Immature natural killer cell (primary cell): ENCODE results near the gene ARID5B. TPM values are rescaled to one million over a fixed set of nuclear protein-coding genes. Genes with fewer than 3 reads are reported as not detected.

Experiments used
- DNase-seq, 3 donors: peaks; one replicate each; pipeline ENCODE4 v3.0.0; 2022; ENCODE audit warnings: mixed read lengths in 1 of 3
- H3K27ac Mint-ChIP-seq, 6 donors: one replicate each; pipeline ENCODE4 v1.8.0; 2020; ENCODE audit warnings: mixed read lengths in 6 of 6, mild to moderate bottlenecking in 5 of 6, inconsistent platforms in 4 of 6, moderate library complexity in 3 of 6
- H3K27me3 Mint-ChIP-seq, 3 donors: one replicate each; pipeline ENCODE4 v1.8.0; 2020 to 2021; ENCODE audit warnings: low read depth in 3 of 3, mild to moderate bottlenecking in 3 of 3, mixed read lengths in 3 of 3, moderate library complexity in 3 of 3, inconsistent platforms in 1 of 3
- H3K36me3 Mint-ChIP-seq, 3 donors: one replicate each; pipeline ENCODE4 v1.8.0; 2020; ENCODE audit warnings: mixed read lengths in 3 of 3, inconsistent platforms in 2 of 3, mild to moderate bottlenecking in 2 of 3
- H3K4me1 Mint-ChIP-seq, 2 donors: one replicate each; pipeline ENCODE4 v1.8.0; 2020; ENCODE audit warnings: inconsistent platforms in 2 of 2, mild to moderate bottlenecking in 2 of 2, mixed read lengths in 2 of 2, moderate library complexity in 1 of 2
- H3K4me3 Mint-ChIP-seq, 5 donors: one replicate each; pipeline ENCODE4 v1.8.0; 2020; ENCODE audit warnings: mild to moderate bottlenecking in 5 of 5, mixed read lengths in 5 of 5, inconsistent platforms in 3 of 5, moderate library complexity in 3 of 5
- H3K9me3 Mint-ChIP-seq, 6 donors: one replicate each; pipeline ENCODE4 v1.8.0; 2020; ENCODE audit warnings: mild to moderate bottlenecking in 6 of 6, mixed read lengths in 6 of 6, inconsistent platforms in 4 of 6, moderate library complexity in 3 of 6
- polyA plus RNA-seq, 3 donors: library from polyadenylated mRNA; unstranded; fragments of 300-500 nt; fragmentation: Illumina TruSeq; gene quantifications; one replicate each; pipeline ENCODE4 v1.2.3, GENCODE V29; 2021

Gene ARID5B
- polyA plus RNA-seq, 3 donors from 2014 or later = 12.2 to 35.3 (median 22.1) TPM

DNA sequence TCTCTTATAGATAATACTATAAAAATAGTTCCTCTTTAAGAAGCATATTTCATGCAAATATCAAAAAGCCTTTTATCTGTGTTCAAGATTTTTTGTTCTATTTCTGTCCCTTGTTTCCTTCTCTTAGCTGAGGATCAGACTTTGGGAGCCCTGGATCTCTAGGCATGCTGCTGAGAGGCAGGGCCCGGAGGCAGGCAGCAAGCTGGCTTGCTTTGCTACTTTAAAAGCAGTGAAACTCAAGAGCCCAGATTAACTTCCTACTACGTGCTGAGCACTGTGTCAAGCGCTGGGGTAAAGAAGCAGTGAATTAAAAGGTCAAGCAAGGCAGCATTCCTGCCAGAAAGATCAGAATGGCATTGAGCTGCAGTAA lies 31.0 kb upstream of the ARID5B start:
- Mint-ChIP-seq H3K4me1 (peaks cover 0 to 6% of the 10 kb centered on the region in 2 donors), H3K9me3 (no peaks in the 10 kb centered on the region), H3K4me3 (no peak overlapping the region), H3K27ac (peak overlapping the region in 1 of 6 donors; percentile 23), H3K27me3 (peaks cover 0 to 4% (median 0%) of the 10 kb centered on the region in 3 donors), H3K36me3 (no peaks in the 10 kb centered on the region)
- DNase-seq = no peak

DNA sequence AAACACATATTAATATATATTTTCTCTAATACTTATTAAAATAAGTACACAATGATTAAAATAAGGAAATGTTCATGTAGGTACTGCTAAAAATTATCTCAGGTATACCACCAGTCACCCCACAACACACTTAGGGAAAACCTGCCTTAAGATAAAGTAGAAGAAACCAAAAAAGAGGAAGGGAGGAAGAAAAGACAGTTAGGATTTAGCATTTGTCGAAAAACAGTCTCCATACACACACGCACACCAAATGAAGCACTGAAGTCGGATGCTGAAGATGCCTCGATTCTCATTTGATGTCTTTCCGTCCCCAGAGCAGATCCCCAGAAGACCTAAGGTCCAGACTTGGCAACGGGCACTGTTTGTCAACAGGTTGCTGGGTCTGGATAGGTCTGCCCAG lies 30.0 kb upstream of the ARID5B start:
- Mint-ChIP-seq H3K27ac (no peak overlapping the region), H3K4me1 (peaks cover 0 to 6% of the 10 kb centered on the region in 2 donors), H3K4me3 (no peak overlapping the region), H3K9me3 (no peaks in the 10 kb centered on the region), H3K27me3 (peaks cover 0 to 6% (median 0%) of the 10 kb centered on the region in 3 donors), H3K36me3 (no peaks in the 10 kb centered on the region)
- DNase-seq = no peak

DNA sequence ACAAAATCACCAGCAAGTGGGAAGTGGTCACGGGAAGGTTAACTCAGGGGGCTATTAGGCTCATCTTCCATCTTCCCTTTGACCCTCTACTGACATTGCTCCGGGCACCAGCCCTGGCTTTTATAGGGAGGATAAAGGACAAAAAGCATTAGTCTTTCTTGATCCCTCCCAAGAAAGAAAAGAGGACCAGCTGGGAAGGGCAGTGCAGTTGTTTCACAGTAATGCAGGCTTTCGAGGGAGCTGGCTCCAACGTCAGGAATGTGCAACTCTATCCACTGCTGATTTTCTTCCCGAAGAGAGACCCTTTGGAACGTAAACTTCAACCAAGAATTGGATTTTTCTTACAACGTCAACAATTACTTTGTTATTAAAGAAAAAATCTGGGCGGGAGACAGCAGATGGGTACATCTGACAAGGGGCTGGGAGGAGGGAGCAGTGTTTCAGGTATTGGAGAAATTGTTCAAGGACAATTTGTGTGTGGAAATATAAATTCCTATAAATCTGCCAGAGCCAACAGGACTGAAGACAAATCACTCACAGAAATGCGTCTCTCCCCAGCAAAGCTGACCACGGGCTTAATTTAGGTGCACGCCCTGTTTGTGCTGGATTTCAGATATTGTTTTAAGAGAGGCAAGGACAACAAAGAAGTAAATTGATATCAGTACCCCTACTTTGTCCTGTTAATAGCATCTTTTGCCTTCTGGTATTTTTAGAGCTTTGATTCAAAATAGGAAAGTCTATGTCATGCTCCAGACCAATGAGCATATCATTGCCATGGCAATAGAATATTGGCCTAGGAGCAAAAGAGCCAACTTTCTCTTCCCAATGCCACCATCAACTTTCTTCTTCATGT lies 23.4 kb upstream of the ARID5B start:
- no peaks in the 10 kb centered on the region for H3K36me3 Mint-ChIP-seq
- no peak overlapping the region for H3K4me3 Mint-ChIP-seq

DNA sequence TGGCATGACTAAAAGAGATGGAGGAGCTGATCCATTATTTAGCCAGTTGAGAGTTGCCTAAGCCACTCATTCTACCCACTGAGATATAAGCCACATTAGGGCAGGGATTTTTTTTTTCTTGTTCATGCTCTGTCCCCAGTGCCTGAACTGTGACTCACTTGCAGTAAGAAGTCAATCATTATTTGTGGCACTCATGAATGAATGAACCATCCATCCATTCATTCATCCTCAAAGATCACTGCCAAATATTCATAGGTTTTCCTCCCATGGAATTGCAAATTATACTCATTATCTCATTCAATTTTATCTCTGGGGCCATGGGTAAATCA lies 22.8 kb upstream of the ARID5B start:
- H3K9me3 Mint-ChIP-seq = no peaks in the 10 kb centered on the region
- no peak overlapping the region for H3K4me3 Mint-ChIP-seq
- H3K36me3 Mint-ChIP-seq = no peaks in the 10 kb centered on the region
- DNase-seq = no peak
- no peak overlapping the region for H3K27ac Mint-ChIP-seq
- H3K27me3 Mint-ChIP-seq = peaks cover 0 to 8% (median 0%) of the 10 kb centered on the region in 3 donors
- H3K4me1 Mint-ChIP-seq = peaks cover 10 to 14% of the 10 kb centered on the region in 2 donors

More for the DNA sequence above, 23.4 kb upstream of the ARID5B start:
- Mint-ChIP-seq H3K27me3 (peaks cover 0 to 9% (median 0%) of the 10 kb centered on the region in 3 donors), H3K27ac (no peak overlapping the region), H3K9me3 (no peaks in the 10 kb centered on the region), H3K4me1 (peaks cover 5 to 8% of the 10 kb centered on the region in 2 donors)
- no peak for DNase-seq

DNA sequence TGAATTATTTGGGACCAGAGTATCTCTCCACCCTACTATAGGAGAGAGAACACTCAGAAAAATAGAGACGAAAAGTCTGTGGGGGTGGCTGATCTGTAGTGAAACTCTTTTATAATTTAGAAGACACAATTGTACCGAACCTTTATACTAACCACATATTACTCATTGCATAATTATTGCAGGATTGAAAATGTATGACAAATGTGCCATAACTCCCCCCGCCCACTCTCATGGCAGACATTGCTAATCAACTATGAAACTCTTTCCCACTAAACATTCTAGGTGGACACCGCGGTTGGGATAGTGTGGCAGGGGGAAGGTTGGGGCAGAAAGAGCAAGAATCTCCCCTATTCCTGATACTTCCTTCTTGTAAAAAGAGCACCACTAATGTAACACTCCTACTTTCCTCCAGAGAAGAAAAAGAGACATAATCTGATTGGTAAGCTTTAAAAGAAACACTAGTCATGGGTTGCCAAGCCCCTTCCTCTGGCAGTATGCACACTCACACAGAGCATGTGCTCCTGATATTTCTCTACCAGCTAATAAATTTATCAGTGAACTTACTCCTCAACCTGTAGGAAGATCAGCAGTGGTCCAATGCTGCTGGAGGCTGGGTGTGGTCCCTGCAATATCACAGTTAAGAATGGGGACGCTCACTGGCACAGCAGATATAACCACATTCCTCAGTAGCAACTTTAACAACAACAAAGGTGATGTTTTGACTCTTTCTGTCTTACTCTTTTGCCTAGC lies 18.7 kb upstream of the ARID5B start:
- Mint-ChIP-seq H3K9me3 (no peaks in the 10 kb centered on the region), H3K27ac (peak overlapping the region in 1 of 6 donors; percentile 23), H3K36me3 (peaks cover 0 to 4% (median 0%) of the 10 kb centered on the region in 3 donors), H3K27me3 (peaks cover 2 to 5% (median 3%) of the 10 kb centered on the region in 3 donors), H3K4me1 (peaks cover 10 to 14% of the 10 kb centered on the region in 2 donors), H3K4me3 (peak overlapping the region in 1 of 5 donors; percentile 11)
- no peak for DNase-seq

DNA sequence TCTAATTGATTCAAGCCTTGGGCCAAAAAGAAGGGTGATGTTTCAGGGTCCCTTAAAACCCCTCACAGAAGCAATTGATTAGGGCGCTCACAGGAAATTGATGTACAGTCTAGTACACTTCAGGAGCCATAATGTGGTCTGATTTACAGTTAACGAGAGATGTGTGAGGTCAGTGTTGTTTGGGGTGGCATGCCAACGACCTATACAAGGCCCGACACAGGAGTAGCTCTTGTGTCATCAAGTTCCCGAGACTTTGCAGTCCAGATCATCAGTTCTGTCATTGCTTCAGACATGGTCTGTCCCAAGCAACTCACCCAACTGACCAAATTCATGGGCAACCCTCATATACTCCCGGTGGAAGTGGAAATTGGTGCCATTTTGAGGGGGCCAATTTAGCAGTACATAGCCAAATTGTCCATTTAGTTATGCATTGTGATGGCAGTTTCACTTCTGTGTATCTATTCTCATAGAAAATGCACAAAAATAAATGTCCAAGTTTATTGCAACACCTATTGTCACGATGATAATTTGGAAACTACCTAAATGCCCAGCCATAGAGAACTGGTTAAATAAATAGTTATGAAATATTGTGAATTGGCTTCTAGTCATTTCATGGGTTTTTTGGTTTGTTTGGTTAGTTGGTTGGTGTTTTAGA lies 18.0 kb upstream of the ARID5B start:
- H3K36me3 Mint-ChIP-seq = peaks cover 0 to 4% (median 0%) of the 10 kb centered on the region in 3 donors
- H3K9me3 Mint-ChIP-seq = no peaks in the 10 kb centered on the region
- peaks cover 10 to 14% of the 10 kb centered on the region in 2 donors for H3K4me1 Mint-ChIP-seq
- peak overlapping the region in 1 of 6 donors; percentile 23 for H3K27ac Mint-ChIP-seq
- DNase-seq = no peak
- H3K27me3 Mint-ChIP-seq = peaks cover 2 to 5% (median 2%) of the 10 kb centered on the region in 3 donors
- H3K4me3 Mint-ChIP-seq = peak overlapping the region in 1 of 5 donors; percentile 11

DNA sequence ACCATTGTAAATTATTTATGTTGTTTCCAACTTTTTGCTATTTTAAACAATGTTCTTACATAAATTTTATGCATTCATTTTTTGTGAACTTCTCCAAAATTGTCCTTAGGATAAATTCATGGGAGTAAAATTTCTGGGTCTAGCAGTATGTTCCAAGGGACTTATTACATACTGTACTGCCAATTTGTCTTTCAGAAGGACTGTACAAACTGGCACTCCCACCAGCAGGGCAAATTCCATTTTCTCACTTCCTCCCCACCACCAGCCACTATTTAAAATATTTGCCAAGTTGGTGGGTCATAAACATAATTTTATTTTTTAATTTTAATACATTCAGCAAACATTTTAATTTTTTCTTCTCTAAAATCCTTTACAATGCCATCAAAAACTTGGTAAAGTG lies 13.7 kb upstream of the ARID5B start:
- peaks cover 9% of the 10 kb centered on the region in 2 donors for H3K4me1 Mint-ChIP-seq
- no peak overlapping the region for H3K4me3 Mint-ChIP-seq
- H3K9me3 Mint-ChIP-seq = no peaks in the 10 kb centered on the region
- no peak overlapping the region for H3K27ac Mint-ChIP-seq
- H3K27me3 Mint-ChIP-seq = peaks cover 0 to 8% (median 4%) of the 10 kb centered on the region in 3 donors
- H3K36me3 Mint-ChIP-seq = peaks cover 0 to 4% (median 0%) of the 10 kb centered on the region in 3 donors
- no peak for DNase-seq

DNA sequence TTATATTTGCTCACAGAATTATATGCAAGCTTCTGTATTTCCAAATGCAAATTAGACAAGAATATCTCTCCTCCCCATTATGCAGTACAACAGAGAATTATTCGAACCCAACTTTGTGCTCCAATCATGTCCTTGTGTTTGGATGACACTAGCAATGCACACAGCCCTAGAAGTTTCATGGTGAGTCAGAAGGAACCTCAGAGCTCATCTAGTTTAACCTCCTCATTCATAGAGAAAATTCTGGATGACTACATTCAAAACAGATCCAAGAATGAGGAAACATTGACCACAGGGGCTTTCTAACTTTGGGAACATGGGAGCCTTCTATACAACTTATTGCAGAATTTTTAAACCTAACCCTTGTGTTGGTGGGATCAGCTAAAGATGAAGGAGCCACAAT lies 12.8 kb upstream of the ARID5B start:
- peaks cover 0 to 4% (median 0%) of the 10 kb centered on the region in 3 donors for H3K36me3 Mint-ChIP-seq
- no peaks in the 10 kb centered on the region for H3K4me1 Mint-ChIP-seq
- DNase-seq = no peak
- H3K27me3 Mint-ChIP-seq = peaks cover 0 to 8% (median 4%) of the 10 kb centered on the region in 3 donors
- H3K4me3 Mint-ChIP-seq = no peak overlapping the region
- H3K9me3 Mint-ChIP-seq = no peaks in the 10 kb centered on the region
- H3K27ac Mint-ChIP-seq = no peak overlapping the region

DNA sequence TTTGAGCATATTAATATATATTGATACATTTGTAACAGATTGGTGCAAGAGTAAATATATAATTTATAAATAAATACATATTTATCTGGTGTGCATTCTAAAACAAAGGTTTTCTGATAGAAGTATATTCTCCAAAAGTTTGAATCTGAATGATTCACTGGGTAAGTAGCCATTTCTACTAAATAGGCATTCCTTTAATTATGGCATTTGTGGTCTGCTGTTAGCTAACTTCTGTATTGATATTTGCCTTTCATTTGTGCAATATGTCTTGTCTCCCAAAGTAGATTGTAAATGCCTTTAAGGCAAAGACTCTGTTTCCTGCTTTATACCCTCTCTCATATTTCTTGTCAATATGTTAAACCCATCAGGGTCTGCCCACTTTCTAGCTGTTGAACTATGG lies 11.1 kb upstream of the ARID5B start:
- Mint-ChIP-seq H3K4me1 (no peaks in the 10 kb centered on the region), H3K27ac (no peak overlapping the region), H3K9me3 (no peaks in the 10 kb centered on the region), H3K36me3 (no peaks in the 10 kb centered on the region), H3K27me3 (peaks cover 0 to 7% (median 2%) of the 10 kb centered on the region in 3 donors), H3K4me3 (no peak overlapping the region)
- DNase-seq = no peak

DNA sequence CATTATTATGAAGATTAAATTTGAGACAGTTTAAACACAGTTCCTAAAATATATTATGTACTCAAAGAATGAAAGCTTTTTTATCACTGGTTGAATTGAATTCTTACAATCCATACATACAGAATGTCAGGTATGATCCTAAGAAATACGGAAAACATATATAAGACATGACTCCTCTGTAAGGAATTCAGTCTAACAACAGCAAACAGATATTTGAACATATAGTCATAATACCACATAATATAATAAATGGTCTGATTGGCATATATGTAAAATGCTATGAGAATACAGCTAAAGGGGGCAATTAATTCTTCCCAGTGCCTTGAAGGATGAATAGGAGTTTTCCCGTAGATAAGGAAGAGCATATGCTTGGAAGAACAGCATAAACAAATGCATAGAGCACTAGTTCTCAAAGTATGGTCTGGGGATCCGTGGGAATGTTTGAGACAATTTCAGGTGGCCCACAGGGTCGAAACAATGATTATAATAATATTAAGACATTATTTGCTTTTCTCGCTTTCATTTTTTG lies 10.6 kb upstream of the ARID5B start:
- Mint-ChIP-seq H3K9me3 (no peaks in the 10 kb centered on the region), H3K27ac (no peak overlapping the region), H3K36me3 (no peaks in the 10 kb centered on the region), H3K4me1 (no peaks in the 10 kb centered on the region), H3K4me3 (no peak overlapping the region), H3K27me3 (peaks cover 0 to 7% (median 2%) of the 10 kb centered on the region in 3 donors)
- DNase-seq = no peak

DNA sequence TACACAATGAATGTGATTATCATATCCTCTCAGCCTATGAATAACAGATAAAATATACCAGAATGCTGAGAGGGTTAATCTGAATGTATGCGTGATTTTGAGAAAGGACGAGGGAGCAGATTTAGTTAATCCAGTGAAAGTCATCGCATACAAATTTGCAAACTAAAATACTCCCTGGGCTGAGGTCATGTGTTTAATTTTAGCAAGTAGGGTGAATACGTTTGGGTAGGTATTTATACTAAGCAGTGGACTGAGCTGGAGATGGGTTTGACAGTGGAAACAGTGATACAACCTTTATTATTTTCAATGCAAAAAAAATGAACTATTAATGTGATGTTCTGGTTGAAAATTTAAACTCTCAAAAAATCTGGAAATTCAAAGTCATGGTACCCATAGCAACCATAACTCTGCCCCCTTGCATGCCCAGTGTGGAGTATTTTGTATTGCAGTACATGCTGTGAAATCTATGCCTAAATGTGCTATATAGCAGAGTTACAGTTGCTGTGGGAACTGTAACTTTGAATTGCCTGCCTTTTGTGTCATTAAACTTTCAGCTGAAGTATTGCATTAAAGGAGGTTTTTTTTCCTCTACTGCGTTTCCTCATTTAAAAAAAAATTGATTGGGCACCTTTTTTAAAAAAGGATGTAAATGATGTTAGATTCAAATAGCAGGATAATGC lies 9.5 kb upstream of the ARID5B start:
- peaks cover 0 to 7% (median 2%) of the 10 kb centered on the region in 3 donors for H3K27me3 Mint-ChIP-seq
- no peaks in the 10 kb centered on the region for H3K9me3 Mint-ChIP-seq

DNA sequence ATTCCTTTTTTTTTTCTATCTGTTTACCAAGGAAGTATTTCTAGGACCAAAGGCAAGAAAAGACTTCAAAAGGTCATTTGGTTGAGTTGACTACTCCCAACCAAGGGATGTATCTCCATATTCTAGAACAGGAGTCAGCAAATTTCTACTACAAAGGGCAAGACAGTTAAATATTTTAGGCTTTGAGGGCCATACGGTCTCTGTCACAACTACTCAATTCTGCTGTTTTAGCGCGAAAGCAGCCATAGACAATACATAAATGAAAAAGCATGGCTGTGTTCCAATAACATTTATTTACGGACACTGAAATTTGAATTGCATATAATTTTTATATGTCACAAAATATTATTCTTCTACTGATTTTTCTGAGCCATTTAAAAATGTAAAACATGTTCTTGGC lies 8.5 kb upstream of the ARID5B start:
- H3K4me3 Mint-ChIP-seq = no peak overlapping the region
- DNase-seq = no peak
- H3K9me3 Mint-ChIP-seq = no peaks in the 10 kb centered on the region
- peaks cover 14 to 17% of the 10 kb centered on the region in 2 donors for H3K4me1 Mint-ChIP-seq
- peaks cover 0 to 5% (median 2%) of the 10 kb centered on the region in 3 donors for H3K27me3 Mint-ChIP-seq
- H3K27ac Mint-ChIP-seq = no peak overlapping the region
- H3K36me3 Mint-ChIP-seq = no peaks in the 10 kb centered on the region

More for the DNA sequence above, 9.5 kb upstream of the ARID5B start:
- no peak overlapping the region for H3K27ac Mint-ChIP-seq
- H3K4me1 Mint-ChIP-seq = peaks cover 4 to 8% of the 10 kb centered on the region in 2 donors
- H3K36me3 Mint-ChIP-seq = no peaks in the 10 kb centered on the region
- no peak overlapping the region for H3K4me3 Mint-ChIP-seq
- no peak for DNase-seq

DNA sequence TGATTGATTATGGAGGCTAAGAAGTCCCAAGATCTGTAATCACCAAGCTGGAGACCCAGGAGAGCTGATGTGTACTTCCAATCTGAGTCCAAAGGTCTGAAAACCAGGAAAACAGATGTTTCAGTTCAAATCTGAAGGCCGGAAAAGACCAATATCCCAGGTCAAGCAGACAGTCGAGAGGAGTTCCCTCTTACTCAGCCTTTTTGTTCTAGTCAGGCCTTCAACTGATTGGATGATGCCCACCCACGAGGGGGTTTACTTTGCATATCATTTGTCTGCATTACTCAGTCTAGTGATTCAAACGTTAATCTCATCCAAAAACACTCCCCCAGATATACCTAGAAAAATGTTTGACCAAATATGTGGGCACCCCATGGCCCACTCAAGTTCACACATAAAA lies 7.4 kb upstream of the ARID5B start:
- Mint-ChIP-seq H3K27me3 (peaks cover 0 to 3% (median 2%) of the 10 kb centered on the region in 3 donors), H3K4me1 (peaks cover 24 to 28% of the 10 kb centered on the region in 2 donors), H3K27ac (peak overlapping the region in 1 of 6 donors; percentile 2), H3K4me3 (no peak overlapping the region), H3K36me3 (no peaks in the 10 kb centered on the region), H3K9me3 (no peaks in the 10 kb centered on the region)
- no peak for DNase-seq
